GM12864 (cell line): ENCODE results near the gene SPTBN5.

Experiments
- DNase-seq: peaks from one replicate; pipeline ENCODE4 v3.0.0-alpha.2; 2011; ENCODE audit warnings: low read depth
- H3K4me3 ChIP-seq: 2 replicates; pipeline ENCODE4 v1.5.1; 2011; ENCODE audit warnings: mild to moderate bottlenecking, low read depth, low read length, control low read depth
- CTCF ChIP-seq: IDR thresholded peaks from 2 replicates; pipeline ENCODE4 v1.5.1; 2011; ENCODE audit warnings: low read depth, mild to moderate bottlenecking, moderate library complexity, low read length, control low read depth, inconsistent platforms; ENCODE audit errors: missing control alignments

Gene SPTBN5

GRCh38 chr15:41936649-41937567 lies 43.1 kb upstream of the SPTBN5 start:
- no peak for TF ChIP-seq CTCF
- no peak for DNase-seq
- no peak overlapping the region for H3K4me3 ChIP-seq

GRCh38 chr15:41936155-41936554 lies 42.3 kb upstream of the SPTBN5 start:
- TF ChIP-seq CTCF, result no peak
- no peak for DNase-seq
- no peak overlapping the region for H3K4me3 ChIP-seq

GRCh38 chr15:41935566-41936020 lies 41.7 kb upstream of the SPTBN5 start:
- TF ChIP-seq CTCF, result no peak
- DNase-seq, result no peak
- no peak overlapping the region for H3K4me3 ChIP-seq

GRCh38 chr15:41934843-41935242 lies 41.0 kb upstream of the SPTBN5 start:
- no peak for TF ChIP-seq CTCF
- no peak for DNase-seq
- H3K4me3 ChIP-seq, result no peak overlapping the region

- TF ChIP-seq CTCF, result no peak
- no peak overlapping the region for H3K4me3 ChIP-seq
- DNase-seq, result no peak
Measured at GRCh38 chr15:41933771-41934170, 39.9 kb upstream of the SPTBN5 start.

- no peak for TF ChIP-seq CTCF
- no peak overlapping the region for H3K4me3 ChIP-seq
- DNase-seq, result no peak
Measured at GRCh38 chr15:41933326-41933725, 39.5 kb upstream of the SPTBN5 start.
